ENCODE measurements around the gene ZMYND11.

- TF ChIP-seq CTCF (IDR thresholded peaks at IDR 0.05) (no peak), EP300 (IDR thresholded peaks at IDR 0.05; ENCODE audit: borderline replicate concordance in 1 of 2, low read depth in 1 of 2, low read length in 1 of 2) (no peak), MXI1 (IDR thresholded peaks at IDR 0.05; ENCODE audit: low read depth, low read length) (no peak), CHD2 (IDR thresholded peaks at IDR 0.05; ENCODE audit: low read length, partially characterized antibody) (no peak), REST (IDR thresholded peaks at IDR 0.05; ENCODE audit: low read depth, low read length) (no peak), JUND (IDR thresholded peaks at IDR 0.05) (no peak), FOXJ3 (CRISPR knock-in tag; IDR thresholded peaks at IDR 0.05) (no peak), RFX5 (IDR thresholded peaks at IDR 0.05; ENCODE audit: low read length) (no peak), SMC3 (IDR thresholded peaks at IDR 0.05; ENCODE audit: low read depth, low read length) (no peak), GABPA (IDR thresholded peaks at IDR 0.05; ENCODE audit: low read depth) (no peak), EZH2phosphoT487 (IDR thresholded peaks at IDR 0.05; ENCODE audit: borderline replicate concordance, low read depth) (no peak)
These were observed 153.3 kb downstream of the ZMYND11 start for GRCh38 chr10:288316-289200.

Measured in SK-N-SH (cell line).